Natural killer cell (primary cell): Measurements from ENCODE around the gene PTGDR2. TPM values are rescaled to one million over a fixed set of nuclear protein-coding genes. Genes with fewer than 3 reads are reported as not detected.

Experiments used
- ATAC-seq, 3 donors: fragments of 150-1000 bp in 2 of 3; fragments of 200-7000 bp in 1 of 3; cut with Tn5 transposase; 1 replicate in 1 of 3; 2 replicates in 2 of 3; pipeline ENCODE4 v1.10.0; 2021; ENCODE audit warnings: mild to moderate bottlenecking in 2 of 3, moderate library complexity in 2 of 3
- DNase-seq, 2 donors: peaks; one replicate each; pipeline versions ENCODE4 v3.0.0 to v3.0.0-alpha.2; 2013 to 2021; ENCODE audit warnings: mixed read lengths in 1 of 2
- H3K27ac ChIP-seq: one replicate; pipeline ENCODE4 v1.5.1; 2013; ENCODE audit warnings: mild to moderate bottlenecking, low read length
- H3K27me3 ChIP-seq: one replicate; pipeline ENCODE4 v1.6.1; 2013; ENCODE audit warnings: low read length; ENCODE audit not compliant: control insufficient read depth, insufficient read depth
- H3K36me3 ChIP-seq: one replicate; pipeline ENCODE4 v1.6.1; 2013; ENCODE audit warnings: low read length; ENCODE audit not compliant: control insufficient read depth, insufficient read depth
- H3K4me1 ChIP-seq: one replicate; pipeline ENCODE4 v1.6.1; 2013; ENCODE audit warnings: low read length; ENCODE audit not compliant: control insufficient read depth, insufficient read depth
- H3K4me3 ChIP-seq: one replicate; pipeline ENCODE4 v1.5.1; 2013; ENCODE audit warnings: low read length
- H3K9me3 ChIP-seq: one replicate; pipeline ENCODE4 v1.6.1; 2013; ENCODE audit warnings: low read length; ENCODE audit not compliant: control insufficient read depth, insufficient read depth
- H3K27ac Mint-ChIP-seq, 2 donors: one replicate each; pipeline ENCODE4 v1.8.0; 2022; ENCODE audit warnings: mild to moderate bottlenecking in 2 of 2, mixed read lengths in 2 of 2, moderate library complexity in 1 of 2
- H3K27me3 Mint-ChIP-seq, 2 donors: one replicate each; pipeline ENCODE4 v1.8.0; 2022; ENCODE audit warnings: low read depth in 2 of 2, mixed read lengths in 2 of 2
- H3K36me3 Mint-ChIP-seq: one replicate; pipeline ENCODE4 v1.8.0; 2022; ENCODE audit warnings: mixed read lengths
- H3K4me1 Mint-ChIP-seq, 2 donors: one replicate each; pipeline ENCODE4 v1.8.0; 2022; ENCODE audit warnings: mixed read lengths in 2 of 2
- H3K4me3 Mint-ChIP-seq: one replicate; pipeline ENCODE4 v1.8.0; 2022; ENCODE audit warnings: mild to moderate bottlenecking, moderate library complexity, mixed read lengths
- H3K9me3 Mint-ChIP-seq, 2 donors: one replicate each; pipeline ENCODE4 v1.8.0; 2022; ENCODE audit warnings: mixed read lengths in 2 of 2
- WGBS: methylation state at CpG from one replicate; pipeline ENCODE4 v1.1.7; 2013; ENCODE audit warnings: missing lambda C conversion rate; ENCODE audit not compliant: insufficient coverage; 5-methylcytosine and 5-hydroxymethylcytosine counted together
- intact Hi-C: fragments of 100-400 bp; cut with micrococcal nuclease; formaldehyde crosslinking; loops from one replicate; pipeline ENCODE4 v1.14.2; 2022
- total RNA-seq, 4 donors: library from RNA; stranded (reverse); fragments of 120-200 nt in 1 of 4; gene quantifications; one replicate each; pipeline versions ENCODE4 v1.2.3 to v1.2.4, GENCODE V29; 2013 to 2022
- TF ChIP-seq, protein P1 (sequence below): fragments of 200-600 bp; IDR thresholded peaks from one replicate; pipeline ENCODE4 v1.8.0; 2022; ENCODE audit warnings: antibody characterized with exemption

The PTGDR2 gene
- total RNA-seq, 3 donors from 2014 or later (not counting 1 experiment from before 2014, with no cell fraction given): 0.66 to 12.4 (median 1.7) TPM

DNA sequence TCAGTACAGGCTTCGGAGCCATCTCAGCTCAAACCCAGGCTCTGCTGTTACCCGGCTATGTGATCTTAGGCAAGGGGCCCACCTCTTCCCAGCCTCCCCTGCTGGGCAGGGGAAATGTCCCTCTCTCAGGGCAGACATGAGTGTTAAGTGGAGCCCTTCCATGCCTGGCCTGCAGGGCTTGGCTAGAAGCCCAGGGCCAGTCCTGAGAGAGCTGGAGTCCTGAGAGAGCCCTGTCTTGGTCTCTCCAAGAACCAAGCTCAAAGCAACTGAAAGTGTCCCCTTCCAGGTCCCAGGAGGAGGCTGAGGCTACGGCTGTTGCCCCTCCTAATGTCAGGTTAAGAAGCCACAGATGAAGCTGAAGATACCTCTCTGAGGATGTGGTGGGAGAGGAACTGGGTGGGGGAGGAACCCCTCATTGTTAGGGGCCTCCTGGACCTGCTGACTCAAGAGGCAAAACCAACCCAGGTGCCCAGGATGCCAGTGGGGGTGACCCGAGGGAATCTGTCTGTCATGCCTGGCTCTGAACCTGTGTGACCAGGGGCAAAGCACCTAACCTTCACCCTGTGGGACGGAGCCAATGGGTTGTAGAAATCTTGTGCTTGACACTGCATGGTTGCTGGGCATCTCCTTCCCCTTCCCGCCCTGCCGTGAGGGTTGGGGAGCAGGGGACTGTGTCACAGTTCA is 15.8 kb upstream of the PTGDR2 start:
- H3K4me1 Mint-ChIP-seq: peaks cover 0 to 4% of the 10 kb centered on the region in 2 donors
- intact Hi-C loops: no loop called here

DNA sequence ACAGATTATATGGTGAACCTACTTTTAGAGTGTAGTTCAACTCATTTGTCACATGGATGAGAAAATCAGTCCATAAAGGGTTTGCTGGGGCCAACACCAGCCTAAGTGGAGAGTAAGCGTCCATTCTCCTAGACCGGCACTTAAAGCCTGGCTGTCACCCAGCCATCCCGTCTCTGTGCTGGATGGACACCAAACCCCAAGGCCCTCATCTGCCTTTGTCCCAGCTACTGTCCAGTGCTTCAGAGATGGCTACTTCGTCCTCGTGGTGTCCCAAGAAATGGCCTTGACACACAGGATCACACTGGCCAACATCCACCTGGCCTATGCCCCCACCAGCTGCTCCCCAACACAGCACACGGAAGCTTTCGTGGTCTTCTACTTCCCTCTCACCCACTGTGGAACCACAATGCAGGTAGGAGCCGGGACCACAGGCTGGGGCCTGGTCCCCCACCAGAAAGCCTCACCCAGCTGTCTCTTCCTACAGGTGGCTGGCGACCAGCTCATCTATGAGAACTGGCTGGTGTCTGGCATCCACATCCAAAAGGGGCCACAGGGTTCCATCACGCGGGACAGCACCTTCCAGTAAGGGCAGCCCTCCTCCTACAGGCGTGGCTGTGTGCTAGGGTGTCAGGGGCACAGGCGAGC is 15.1 kb upstream of the PTGDR2 start:
- DNase-seq: no peak
- Mint-ChIP-seq H3K36me3 (no peaks in the 10 kb centered on the region), H3K27me3 (peaks cover 0 to 4% of the 10 kb centered on the region in 2 donors), H3K4me1 (peaks cover 0 to 4% of the 10 kb centered on the region in 2 donors), H3K4me3 (no peak overlapping the region), H3K27ac (no peak overlapping the region), H3K9me3 (no peaks in the 10 kb centered on the region)
- TF ChIP-seq, protein P1, sequence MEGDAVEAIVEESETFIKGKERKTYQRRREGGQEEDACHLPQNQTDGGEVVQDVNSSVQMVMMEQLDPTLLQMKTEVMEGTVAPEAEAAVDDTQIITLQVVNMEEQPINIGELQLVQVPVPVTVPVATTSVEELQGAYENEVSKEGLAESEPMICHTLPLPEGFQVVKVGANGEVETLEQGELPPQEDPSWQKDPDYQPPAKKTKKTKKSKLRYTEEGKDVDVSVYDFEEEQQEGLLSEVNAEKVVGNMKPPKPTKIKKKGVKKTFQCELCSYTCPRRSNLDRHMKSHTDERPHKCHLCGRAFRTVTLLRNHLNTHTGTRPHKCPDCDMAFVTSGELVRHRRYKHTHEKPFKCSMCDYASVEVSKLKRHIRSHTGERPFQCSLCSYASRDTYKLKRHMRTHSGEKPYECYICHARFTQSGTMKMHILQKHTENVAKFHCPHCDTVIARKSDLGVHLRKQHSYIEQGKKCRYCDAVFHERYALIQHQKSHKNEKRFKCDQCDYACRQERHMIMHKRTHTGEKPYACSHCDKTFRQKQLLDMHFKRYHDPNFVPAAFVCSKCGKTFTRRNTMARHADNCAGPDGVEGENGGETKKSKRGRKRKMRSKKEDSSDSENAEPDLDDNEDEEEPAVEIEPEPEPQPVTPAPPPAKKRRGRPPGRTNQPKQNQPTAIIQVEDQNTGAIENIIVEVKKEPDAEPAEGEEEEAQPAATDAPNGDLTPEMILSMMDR: no peak
- 59% methylated on average over 13 of the region's 13 CpGs for WGBS
- intact Hi-C loops: no loop called here
- Histone ChIP-seq H3K36me3 (no peaks in the 10 kb centered on the region), H3K4me3 (no peak overlapping the region), H3K9me3 (no peaks in the 10 kb centered on the region), H3K27ac (no peak overlapping the region), H3K4me1 (peaks cover 9% of the 10 kb centered on the region), H3K27me3 (no peaks in the 10 kb centered on the region)
- no peak for ATAC-seq

More for the DNA sequence above, 15.8 kb upstream of the PTGDR2 start:
- Mint-ChIP-seq H3K36me3 (no peaks in the 10 kb centered on the region), H3K9me3 (no peaks in the 10 kb centered on the region), H3K27me3 (peaks cover 0 to 4% of the 10 kb centered on the region in 2 donors), H3K27ac (no peak overlapping the region), H3K4me3 (no peak overlapping the region)
- Histone ChIP-seq H3K4me3 (no peak overlapping the region), H3K4me1 (peaks cover 9% of the 10 kb centered on the region), H3K36me3 (no peaks in the 10 kb centered on the region), H3K9me3 (no peaks in the 10 kb centered on the region), H3K27me3 (no peaks in the 10 kb centered on the region), H3K27ac (no peak overlapping the region)
- WGBS: 60% methylated on average over 7 of the region's 7 CpGs
- no peak for ATAC-seq
- DNase-seq: peak in 1 of 2 donors; percentile 12
- TF ChIP-seq, protein P1: no peak

DNA sequence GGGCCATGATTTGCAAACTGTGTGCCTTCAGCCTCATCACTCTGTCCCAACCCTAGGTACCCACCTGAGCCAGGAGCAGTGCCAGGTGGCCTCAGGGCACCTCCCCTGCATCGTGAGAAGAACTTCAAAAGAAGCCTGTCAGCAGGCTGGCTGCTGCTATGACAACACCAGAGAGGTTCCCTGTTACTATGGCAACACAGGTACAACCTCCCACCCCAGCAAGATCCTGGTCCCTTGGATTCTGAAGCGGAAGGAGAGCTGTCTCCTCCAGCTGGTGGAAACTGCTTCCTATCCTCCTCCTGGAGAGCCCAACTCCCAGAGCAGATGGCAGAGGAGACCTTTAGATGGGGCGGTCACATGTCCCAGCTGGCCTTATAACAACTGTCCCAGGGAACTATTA is 14.5 kb upstream of the PTGDR2 start:
- H3K4me3 ChIP-seq: no peak overlapping the region
- 72% methylated on average over 2 of the region's 3 CpGs for WGBS
- Mint-ChIP-seq H3K27me3 (peaks cover 0 to 4% of the 10 kb centered on the region in 2 donors), H3K36me3 (no peaks in the 10 kb centered on the region), H3K9me3 (no peaks in the 10 kb centered on the region), H3K4me3 (no peak overlapping the region), H3K27ac (no peak overlapping the region), H3K4me1 (peaks cover 0 to 4% of the 10 kb centered on the region in 2 donors)
- H3K4me1 ChIP-seq: peaks cover 9% of the 10 kb centered on the region
- no peak for ATAC-seq
- TF ChIP-seq, protein P1: no peak
- no peaks in the 10 kb centered on the region for H3K36me3 ChIP-seq
- H3K9me3 ChIP-seq: no peaks in the 10 kb centered on the region
- intact Hi-C loops: no loop called here
- DNase-seq: peak in 1 of 2 donors; percentile 22
- H3K27me3 ChIP-seq: no peaks in the 10 kb centered on the region
- no peak overlapping the region for H3K27ac ChIP-seq
